B cell (primary cell): ENCODE data around the gene SSBP2. TPM values are rescaled to one million over a fixed set of nuclear protein-coding genes. Genes with fewer than 3 reads are reported as not detected.

Source experiments
- ATAC-seq: fragments of 200-7000 bp; cut with Tn5 transposase; one replicate; pipeline ENCODE4 v1.10.0; 2021; ENCODE audit warnings: low read depth, mild to moderate bottlenecking, moderate number of reproducible peaks, moderate library complexity
- CTCF ChIA-PET: fragments of 350-600 bp; sonication (Branson Sonifier 250); formaldehyde crosslinking; loops from one replicate; lab custom pipeline; 2021; ENCODE audit warnings: antibody characterized with exemption, inconsistent platforms; lab: Charles Lee
- POLR2A ChIA-PET: fragments of 350-600 bp; sonication (Branson Sonifier 250); formaldehyde crosslinking; loops from one replicate; lab custom pipeline; 2021; ENCODE audit warnings: antibody characterized with exemption; lab: Charles Lee
- DNase-seq: peaks from one replicate; pipeline ENCODE4 v3.0.0; 2013
- H2AFZ ChIP-seq: 2 replicates; pipeline ENCODE4 v1.6.1; 2012; ENCODE audit warnings: mild to moderate bottlenecking, low read depth, low read length; ENCODE audit not compliant: insufficient read depth, poor library complexity, severe bottlenecking
- H3K27ac ChIP-seq, 2 donors: 1 replicate in 1 of 2; 2 replicates in 1 of 2; pipeline ENCODE4 v1.5.1; 2012 to 2013; ENCODE audit warnings: low read length in 2 of 2, mild to moderate bottlenecking in 2 of 2, moderate library complexity in 1 of 2
- H3K27me3 ChIP-seq, 4 experiments: fragments of 200-600 bp in 1 of 4; sonication (generic) in 1 of 4; replicated peaks in 1 of 4; 1 replicate in 2 of 4; 2 replicates in 2 of 4; pipeline versions ENCODE4 v1.6.1 to v1.7.0; 2013 to 2016; ENCODE audit warnings: low read length in 3 of 4, mild to moderate bottlenecking in 2 of 4, mixed read lengths in 1 of 4, moderate library complexity in 1 of 4; ENCODE audit not compliant: insufficient read depth in 4 of 4, control insufficient read depth in 3 of 4; ENCODE audit errors: control extremely low read depth in 1 of 4
- H3K36me3 ChIP-seq, 2 experiments: replicated peaks in 1 of 2; 1 replicate in 1 of 2; 2 replicates in 1 of 2; pipeline versions ENCODE4 v1.6.1 to v1.7.1; 2013; ENCODE audit warnings: low read length in 1 of 2; ENCODE audit not compliant: insufficient read depth in 2 of 2, control insufficient read depth in 1 of 2; ENCODE audit errors: control extremely low read depth in 1 of 2, extremely low read depth in 1 of 2
- H3K4me1 ChIP-seq, 2 donors: fragments of 200-600 bp in 1 of 2; sonication (generic) in 1 of 2; 1 replicate in 1 of 2; 2 replicates in 1 of 2; pipeline versions ENCODE4 v1.5.1 to v1.6.1; 2013 to 2017; ENCODE audit warnings: low read length in 2 of 2; ENCODE audit not compliant: control insufficient read depth in 2 of 2, insufficient read depth in 2 of 2
- H3K4me2 ChIP-seq: replicated peaks from 2 replicates; pipeline ENCODE3; 2012; ENCODE audit warnings: mild to moderate bottlenecking, low read depth, low read length; ENCODE audit not compliant: poor library complexity, severe bottlenecking
- H3K4me3 ChIP-seq, 5 experiments: fragments of 200-600 bp in 1 of 5; sonication (generic) in 1 of 5; 1 replicate in 3 of 5; 2 replicates in 2 of 5; pipeline versions ENCODE4 v1.5.1 to v1.7.0; 2011 to 2016; ENCODE audit warnings: low read length in 4 of 5, mild to moderate bottlenecking in 4 of 5, low read depth in 2 of 5, control low read depth in 1 of 5, moderate library complexity in 1 of 5; ENCODE audit not compliant: insufficient read depth in 1 of 5; ENCODE audit errors: control extremely low read depth in 1 of 5, extremely low read depth in 1 of 5
- H3K79me2 ChIP-seq: fragments of 200-600 bp; sonication (generic); one replicate; pipeline ENCODE4 v1.6.0; 2016; ENCODE audit warnings: low read length; ENCODE audit not compliant: control insufficient read depth, insufficient read depth
- H3K9ac ChIP-seq: fragments of 200-600 bp; sonication (generic); 2 replicates; pipeline ENCODE4 v1.6.1; 2017; ENCODE audit warnings: mild to moderate bottlenecking, low read length, moderate library complexity
- H3K9me3 ChIP-seq, 3 donors: one replicate each; pipeline versions ENCODE4 v1.6.1 to v1.7.1; 2013; ENCODE audit warnings: low read length in 2 of 3; ENCODE audit not compliant: control insufficient read depth in 2 of 3, insufficient read depth in 1 of 3; ENCODE audit errors: control extremely low read depth in 1 of 3
- H4K20me1 ChIP-seq: 2 replicates; pipeline ENCODE4 v1.6.0; 2012; ENCODE audit warnings: mild to moderate bottlenecking, low read length; ENCODE audit not compliant: insufficient read depth, control insufficient read depth, poor library complexity, severe bottlenecking
- H3K27ac Mint-ChIP-seq: one replicate; pipeline ENCODE4 v1.8.0; 2021; ENCODE audit warnings: mixed read lengths
- H3K27me3 Mint-ChIP-seq: one replicate; pipeline ENCODE4 v1.8.0; 2021; ENCODE audit warnings: mixed read lengths
- H3K4me1 Mint-ChIP-seq: one replicate; pipeline ENCODE4 v1.8.0; 2021; ENCODE audit warnings: mixed read lengths
- H3K4me3 Mint-ChIP-seq: one replicate; pipeline ENCODE4 v1.8.0; 2021; ENCODE audit warnings: mixed read lengths
- H3K9me3 Mint-ChIP-seq: one replicate; pipeline ENCODE4 v1.8.0; 2022; ENCODE audit warnings: mixed read lengths; ENCODE audit not compliant: insufficient read depth
- CTCF ChIP-seq: fragments of 200-600 bp; IDR thresholded peaks from one replicate; pipeline ENCODE4 v1.8.0; 2022; ENCODE audit warnings: antibody characterized with exemption, mild to moderate bottlenecking
- EZH2 ChIP-seq: IDR thresholded peaks from 2 replicates; pipeline ENCODE4 v1.6.1; 2012; ENCODE audit warnings: borderline replicate concordance, low read depth, mild to moderate bottlenecking, moderate library complexity, low read length; ENCODE audit not compliant: insufficient read depth, poor library complexity, severe bottlenecking
- WGBS: methylation state at CpG from one replicate; pipeline ENCODE4 v1.1.5; 2013; ENCODE audit warnings: missing lambda C conversion rate; ENCODE audit not compliant: insufficient coverage; 5-methylcytosine and 5-hydroxymethylcytosine counted together
- intact Hi-C: fragments of 100-400 bp; cut with micrococcal nuclease; formaldehyde crosslinking; loops from one replicate; pipeline ENCODE4 v1.10.0; 2022
- polyA minus RNA-seq: library from RNA; depleted of rRNA, polyadenylated mRNA; stranded (reverse); fragments of >200 nt; gene quantifications from 2 replicates; pipeline ENCODE4 v1.2.3, GENCODE V29; 2012
- polyA plus RNA-seq: library from polyadenylated mRNA; depleted of rRNA; stranded (reverse); fragments of >200 nt; gene quantifications from 2 replicates; pipeline ENCODE4 v1.2.3, GENCODE V29; 2012
- total RNA-seq, 2 donors: library from RNA; stranded (reverse); fragments of 120-200 nt in 1 of 2; gene quantifications; 1 replicate in 1 of 2; 2 replicates in 1 of 2; pipeline versions ENCODE4 v1.2.3 to v1.2.4, GENCODE V29; 2013 to 2022

SSBP2 gene
- total RNA-seq: 40.9 and 41.7 TPM in 2 replicates
- 61.3 TPM for total RNA-seq (2013)
- polyA plus RNA-seq: 43.3 and 49.6 TPM in 2 replicates
- polyA minus RNA-seq: 50.6 and 54.6 TPM in 2 replicates

GRCh38 chr5:81751009-81751835 is at the start of gene SSBP2:
Gene SSBP2 (minus strand): TSS chr5:81751097. CDS start chr5:81751042, 55 bp downstream.
- intact Hi-C loops: loop anchor here (1.0 to 10.0 kb wide), 7 partner anchors 28 to 476 kb away; partner anchors contain the start of genes ATG10 and ZCCHC9
- H3K27ac Mint-ChIP-seq: peak within 1 kb of the TSS; percentile 99
- Histone ChIP-seq H3K4me1 (peaks cover 17 to 32% of the 10 kb centered on the region in 2 donors), H3K27ac (peak within 1 kb of the TSS; percentile 74 to 89), H4K20me1 (peaks cover 13% of the 10 kb centered on the region), H3K79me2 (peaks cover 31% of the 10 kb centered on the region), H3K4me2 (peak within 1 kb of the TSS; percentile 89), H3K9ac (peak within 1 kb of the TSS; percentile 76), H3K9me3 (no peaks in the 10 kb centered on the region), H2AFZ (peak within 1 kb of the TSS; percentile 86), H3K36me3 (no peaks in the 10 kb centered on the region), H3K27me3 (no peaks in the 10 kb centered on the region), H3K4me3 (peak within 1 kb of the TSS; percentile 26 to 84 (median 74))
- H3K4me1 Mint-ChIP-seq: peaks cover 35% of the 10 kb centered on the region
- DNase-seq (peak; percentile 99), ATAC-seq (peak; percentile 82)
- H3K9me3 Mint-ChIP-seq: no peaks in the 10 kb centered on the region
- ChIA-PET CTCF (interaction anchor here (0.6 to 4.3 kb wide), 7 partner anchors 10 to 261 kb away, joined by 3 to 52 read pairs (median 3); partner anchors contain the start of gene ATG10), POLR2A (interaction anchor here (0.5 to 2.6 kb wide), 17 partner anchors 11 to 525 kb away, joined by 3 to 81 read pairs (median 4); partner anchors contain the start of gene ATG10)
- no peaks in the 10 kb centered on the region for H3K27me3 Mint-ChIP-seq
- under 1% methylated on average over 62 of the region's 73 CpGs for WGBS
- TF ChIP-seq CTCF: no peak
- TF ChIP-seq EZH2: no peak
- H3K4me3 Mint-ChIP-seq: peak within 1 kb of the TSS; percentile 97
